HG03097 (cell line): ENCODE results near the gene C1S.
"Not testable (repeated sequence)": the region's sequence is repeated elsewhere in the genome, so short reads cannot be mapped to it uniquely, and the experiment has no call there.

ENCODE experiments used
- ATAC-seq: cut with Tn5 transposase; IDR thresholded peaks from one replicate; pipeline ENCODE4 v1.9.1; 2021; ENCODE audit not compliant: unreplicated experiment, low FRiP score

The C1S gene

DNA sequence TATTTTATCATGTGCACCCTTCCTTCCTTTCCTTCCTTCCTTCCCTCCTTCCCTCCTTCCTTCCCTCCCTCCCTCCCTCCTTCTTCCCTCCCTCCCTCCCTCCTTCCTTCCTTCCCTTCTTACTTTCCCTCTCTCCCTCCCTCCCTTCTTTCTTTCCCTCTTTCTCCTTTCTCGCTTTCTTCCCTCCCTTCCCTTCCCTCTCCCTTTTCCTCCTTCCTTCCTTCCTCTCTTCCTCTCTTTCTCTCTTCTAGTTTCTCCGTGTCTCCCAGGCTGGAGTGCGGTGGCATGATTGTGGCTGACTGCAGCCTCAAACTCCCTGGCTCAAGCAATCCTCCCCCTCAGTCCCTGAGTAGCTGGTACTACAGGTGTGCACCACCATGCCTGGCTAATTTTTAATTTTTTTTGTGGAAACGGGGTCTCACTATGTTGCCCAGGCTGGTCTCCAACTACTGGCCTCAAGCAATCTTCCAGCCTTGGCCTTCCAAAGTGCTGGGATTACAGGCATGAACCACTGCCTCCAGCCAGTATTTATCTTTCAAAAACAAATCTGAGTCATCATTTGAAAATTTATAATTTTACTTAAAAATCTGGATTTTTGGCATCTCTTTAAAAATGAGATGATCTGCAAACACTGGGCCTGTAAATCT lies 40.7 kb downstream of the C1S start:
- no peak for ATAC-seq

DNA sequence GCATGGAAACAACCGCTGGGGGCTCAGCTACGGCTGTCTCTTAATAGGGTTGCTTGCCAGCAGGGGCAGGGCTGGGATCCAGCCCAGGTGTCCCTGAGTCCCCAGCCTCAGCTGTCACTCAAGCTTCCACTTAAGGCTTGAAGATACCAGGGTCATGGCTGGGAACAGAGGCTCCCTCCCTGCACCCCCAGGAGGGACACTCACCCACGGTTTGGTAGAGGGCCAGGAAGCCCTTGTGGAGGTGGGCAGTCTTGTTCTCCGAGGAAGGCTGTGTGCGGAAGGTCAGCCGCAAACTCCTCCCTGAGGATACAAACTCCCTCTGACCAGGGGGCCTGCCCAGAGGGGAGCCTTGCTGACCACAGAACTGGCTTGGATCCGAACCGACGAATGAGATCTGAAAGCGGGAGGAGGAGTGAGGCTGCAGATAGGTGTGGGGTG lies 41.2 kb downstream of the C1S start:
- ATAC-seq = no peak

DNA sequence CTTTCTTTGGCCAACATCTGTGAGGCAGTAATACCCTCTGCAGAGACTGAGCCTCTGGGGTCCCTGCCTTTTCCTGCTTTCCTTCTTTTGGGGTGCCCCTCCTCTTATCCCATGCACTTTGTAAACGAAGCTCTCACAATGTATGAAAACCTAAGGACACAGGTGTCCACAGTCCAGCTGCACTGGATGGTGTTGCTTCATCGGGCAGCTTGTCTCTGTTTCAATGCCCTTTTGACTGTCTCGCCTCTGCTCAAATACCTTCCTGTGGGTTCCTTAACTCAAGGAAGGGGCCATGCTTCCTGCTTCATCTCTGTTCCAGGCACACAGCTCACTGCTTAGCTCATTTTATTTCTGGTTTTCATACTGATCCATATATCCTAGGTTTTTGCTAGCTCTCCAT lies 42.1 kb downstream of the C1S start:
- no peak for ATAC-seq

DNA sequence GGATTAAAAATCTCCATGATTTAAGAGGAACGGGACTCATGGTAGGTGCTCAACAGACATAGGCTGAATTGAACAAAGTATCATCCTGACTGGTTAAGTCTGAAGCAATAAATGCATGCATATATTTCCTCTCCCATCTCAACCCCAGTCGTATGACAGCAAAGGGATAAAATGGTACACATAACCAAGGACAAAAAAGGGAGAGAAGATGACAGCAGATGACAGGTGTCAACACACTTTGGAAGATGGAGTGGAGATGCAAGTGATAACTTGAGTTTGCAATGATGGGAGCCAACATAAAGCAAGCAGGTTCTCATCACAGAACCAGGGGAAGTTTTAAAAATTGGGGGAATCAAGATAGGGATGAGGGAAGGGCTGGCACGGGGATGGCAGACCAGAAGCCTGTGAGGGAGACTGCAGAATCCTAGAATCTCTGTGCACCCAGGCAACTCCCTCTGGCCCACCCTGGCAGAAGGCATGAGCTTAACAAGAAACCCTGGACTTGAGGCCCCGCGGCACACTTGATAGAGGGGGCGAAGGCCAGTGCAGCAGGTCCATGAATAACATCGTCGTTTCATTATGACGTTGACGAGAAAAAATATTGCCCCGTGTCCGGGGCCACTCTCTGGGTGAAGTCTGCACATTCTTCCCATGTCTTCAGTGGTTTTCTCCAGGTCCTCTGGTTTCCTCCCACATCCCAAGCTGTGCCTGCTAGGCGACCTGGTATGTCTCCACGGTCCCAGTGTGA lies 43.5 kb downstream of the C1S start:
- ATAC-seq = no peak

DNA sequence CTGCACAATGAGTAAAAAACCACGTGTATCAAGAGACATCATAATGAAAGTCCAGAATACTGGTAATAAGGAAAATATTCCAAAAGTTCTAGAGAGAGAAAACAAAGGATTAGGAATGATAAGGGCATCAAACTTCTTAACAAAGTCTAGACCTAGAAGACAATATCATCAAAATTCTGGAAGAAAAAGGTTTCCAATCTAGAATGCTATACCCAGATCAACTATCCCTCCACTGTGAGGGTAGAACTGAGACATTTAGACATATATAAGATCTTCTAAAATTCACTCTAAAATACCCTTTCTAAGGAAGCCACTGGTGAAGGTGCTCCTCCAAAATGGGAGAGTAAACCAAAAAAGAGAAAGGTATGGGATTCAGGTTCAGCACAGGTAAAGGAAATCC lies 45.6 kb downstream of the C1S start:
- ATAC-seq = no peak

DNA sequence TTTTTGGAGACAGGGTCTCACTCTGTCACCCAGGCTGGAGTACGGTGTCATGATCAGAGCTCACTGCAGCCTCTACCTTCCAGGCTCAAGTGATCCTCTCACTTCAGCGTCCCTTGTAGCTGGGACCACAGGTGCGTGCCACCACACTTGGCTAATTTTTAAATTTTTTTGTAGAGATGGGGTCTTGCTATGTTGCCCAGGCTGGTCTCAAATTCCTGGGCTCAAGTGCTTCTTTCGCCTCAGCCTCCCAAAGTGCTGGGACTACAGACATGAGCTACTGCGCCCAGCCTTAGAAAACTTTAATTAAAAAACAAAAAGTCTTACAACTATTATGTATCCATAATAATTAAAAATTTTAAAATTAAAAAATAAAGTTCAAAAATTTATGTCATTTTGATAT lies 46.7 kb downstream of the C1S start:
- not testable (repeated sequence) for ATAC-seq

DNA sequence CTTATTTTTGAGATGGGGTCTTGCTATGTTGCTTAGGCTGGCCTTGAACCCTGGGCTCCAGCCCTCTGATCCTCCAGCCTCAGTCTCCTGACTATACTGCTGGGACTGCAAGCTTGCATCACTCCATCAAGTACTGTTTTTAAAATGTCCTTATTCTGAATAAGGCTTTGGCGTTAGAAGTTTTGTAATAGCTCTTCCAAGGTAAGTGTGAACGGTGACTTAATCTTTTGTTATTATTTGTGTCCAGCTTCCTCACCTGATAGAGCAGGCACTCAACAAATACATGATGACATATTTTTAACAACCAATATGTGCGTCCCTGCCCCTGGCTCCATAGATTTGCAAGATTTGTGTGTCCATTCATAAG lies 47.1 kb downstream of the C1S start:
- ATAC-seq = no peak

DNA sequence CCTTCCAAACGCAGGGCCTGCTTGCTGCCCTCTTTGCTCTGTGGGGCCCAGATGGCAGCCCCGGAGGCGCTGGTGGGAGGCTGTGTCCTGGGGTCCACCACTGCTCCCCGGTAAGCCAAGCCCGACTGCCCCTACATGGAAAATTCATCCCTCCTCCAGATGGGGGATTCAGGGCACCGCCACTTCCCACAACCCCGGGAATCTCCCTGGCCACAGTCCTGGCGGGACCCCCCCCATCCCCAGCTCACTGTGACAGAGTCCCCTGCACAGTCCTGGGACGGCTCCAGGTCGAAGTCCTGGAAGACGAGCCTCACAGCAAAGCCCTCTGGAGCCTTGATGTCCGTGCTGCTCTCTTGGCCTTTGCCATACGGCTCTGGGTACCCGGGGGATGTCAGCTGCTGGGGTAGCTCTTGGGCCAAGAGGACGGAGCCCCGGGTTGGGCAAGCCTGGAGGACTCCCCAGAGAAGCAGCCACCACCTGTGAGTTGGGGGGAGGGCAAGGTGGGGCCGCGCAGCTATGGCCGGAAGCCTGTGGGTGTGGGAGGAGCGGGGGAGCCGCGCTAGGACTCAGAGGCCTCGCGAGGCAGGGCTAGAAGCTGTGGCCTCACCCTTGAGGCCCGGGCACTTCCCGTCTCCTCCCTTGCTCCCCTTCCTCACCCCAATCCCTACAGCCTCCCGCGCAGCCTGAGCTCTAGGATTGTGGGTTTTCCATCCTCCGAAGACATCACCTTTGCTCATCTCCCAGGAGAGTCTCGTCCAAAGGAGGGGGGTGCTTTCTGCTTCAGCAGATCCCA lies 47.7 kb downstream of the C1S start:
- peak; percentile 72 for ATAC-seq

DNA sequence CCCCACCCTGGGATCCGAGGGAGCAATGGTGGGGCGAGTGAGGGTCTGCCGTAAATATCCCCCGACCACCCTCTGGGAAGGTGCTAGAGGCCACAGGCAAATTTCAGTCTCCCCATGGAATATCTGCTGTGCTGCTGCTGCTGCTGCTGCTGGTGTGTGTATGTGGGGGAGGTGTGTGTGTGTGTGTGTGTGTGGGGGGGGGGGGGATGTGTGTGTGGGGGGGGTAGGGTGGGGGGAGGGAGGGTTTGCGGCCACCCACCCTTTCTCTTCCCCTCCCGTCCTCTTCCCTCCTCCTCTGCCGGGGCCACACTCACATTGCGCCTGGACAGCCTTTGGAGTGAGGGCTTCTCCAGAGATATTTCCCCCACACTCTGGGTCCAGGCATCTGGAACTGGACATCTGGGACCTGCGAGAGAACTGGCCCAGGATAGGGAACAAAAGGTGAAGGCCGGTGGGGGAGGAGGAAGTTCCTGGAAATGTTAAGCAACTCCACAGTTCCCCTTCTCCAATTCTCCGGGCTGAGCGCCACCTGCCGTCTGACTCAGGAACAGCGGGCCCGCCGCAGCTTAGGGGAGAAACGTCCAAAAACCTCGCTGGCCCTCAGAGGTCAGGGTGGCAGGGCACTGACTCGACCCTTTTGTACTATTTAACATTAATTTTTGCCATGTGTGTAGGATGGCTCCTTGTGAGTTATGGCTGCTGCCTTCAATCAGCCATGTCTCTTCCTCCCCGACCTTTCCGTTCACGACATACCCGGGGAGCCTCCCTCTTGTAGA lies 48.5 kb downstream of the C1S start, which contains the start of gene C1RL:
Gene C1RL (minus strand): TSS at position 419 of the 776 bp plus-strand sequence. CDS start 34 bp downstream, at position 385.
- ATAC-seq = no peak

DNA sequence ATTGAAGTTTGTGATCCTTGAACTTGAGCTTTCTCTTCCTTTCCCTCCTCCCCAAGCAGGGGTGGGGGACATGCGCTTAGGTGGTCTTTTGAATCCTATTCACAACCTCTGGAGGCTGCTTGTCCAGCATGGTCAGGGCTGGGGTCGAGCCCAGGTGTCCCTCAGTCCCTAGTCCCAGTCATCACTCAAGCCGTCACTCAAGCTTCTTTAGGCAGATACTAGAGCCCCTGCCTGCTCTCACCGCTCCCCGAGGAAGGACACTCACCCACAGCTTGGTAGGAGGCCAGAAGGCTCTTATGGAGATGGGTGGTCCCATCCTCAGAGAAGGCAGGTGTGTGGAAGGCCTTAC lies 49.0 kb downstream of the C1S start:
- ATAC-seq = no peak

DNA sequence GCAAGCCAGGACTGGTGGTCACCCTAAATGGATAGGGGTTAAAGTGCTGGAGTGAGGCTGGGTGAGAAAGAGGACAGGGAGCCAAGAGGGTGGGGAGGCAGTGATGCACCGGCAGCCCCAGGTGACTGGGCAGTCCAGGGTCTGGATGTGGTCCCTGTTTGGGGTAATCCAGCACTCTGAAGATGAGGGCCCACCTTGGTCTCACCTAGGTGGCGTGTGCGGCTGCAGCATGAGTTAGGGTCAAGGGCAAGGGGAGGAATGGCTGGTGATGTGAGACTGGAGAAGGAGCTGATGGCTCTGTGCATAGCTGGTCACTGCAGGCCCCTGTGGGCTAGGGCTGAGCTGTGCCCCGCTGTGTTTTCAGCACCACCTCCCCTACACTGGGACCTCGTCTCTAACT lies 50.1 kb downstream of the C1S start:
- no peak for ATAC-seq

DNA sequence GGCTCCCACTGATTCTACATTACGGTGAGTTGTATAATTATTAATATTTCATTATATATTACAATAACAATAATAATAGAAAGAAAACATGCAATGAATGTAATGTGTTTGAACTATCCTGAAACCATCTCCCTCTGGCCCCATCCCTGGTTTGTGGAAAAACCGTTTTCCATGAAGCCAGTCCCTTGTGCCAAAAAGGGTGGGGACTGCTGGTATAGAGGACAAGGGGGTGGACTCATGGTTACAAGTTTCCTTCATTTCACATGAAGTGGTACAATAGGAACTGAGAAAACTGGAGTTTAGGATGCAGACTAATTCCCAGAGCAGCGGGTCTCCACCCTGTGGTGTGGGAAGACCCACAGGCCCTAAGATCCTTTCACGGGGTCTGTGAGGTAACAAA lies 51.5 kb downstream of the C1S start:
- ATAC-seq = no peak

DNA sequence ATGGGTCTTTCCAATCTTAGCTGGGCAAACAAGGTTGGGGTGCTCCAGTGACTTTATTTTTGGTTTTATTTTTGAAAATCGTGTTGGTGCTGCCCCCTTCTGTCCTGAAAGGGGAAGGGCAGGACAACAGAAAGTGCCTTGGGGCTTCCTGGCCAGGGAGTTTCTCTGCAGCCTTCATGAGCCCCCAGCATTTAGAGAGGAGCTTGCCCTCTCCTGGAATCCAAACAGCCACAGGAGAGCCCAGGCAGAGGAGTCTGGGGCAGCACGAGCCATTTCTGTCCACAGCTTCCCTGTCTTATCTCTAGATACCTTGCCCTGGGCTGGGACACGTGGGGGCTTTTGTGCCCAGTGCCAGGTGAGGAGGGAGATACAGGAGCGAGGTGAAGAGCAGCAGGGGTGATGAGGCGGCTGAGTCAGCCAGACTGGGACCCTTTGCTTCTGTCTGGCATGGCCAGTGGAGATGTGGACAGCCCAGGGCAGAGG lies 52.9 kb downstream of the C1S start:
- no peak for ATAC-seq

DNA sequence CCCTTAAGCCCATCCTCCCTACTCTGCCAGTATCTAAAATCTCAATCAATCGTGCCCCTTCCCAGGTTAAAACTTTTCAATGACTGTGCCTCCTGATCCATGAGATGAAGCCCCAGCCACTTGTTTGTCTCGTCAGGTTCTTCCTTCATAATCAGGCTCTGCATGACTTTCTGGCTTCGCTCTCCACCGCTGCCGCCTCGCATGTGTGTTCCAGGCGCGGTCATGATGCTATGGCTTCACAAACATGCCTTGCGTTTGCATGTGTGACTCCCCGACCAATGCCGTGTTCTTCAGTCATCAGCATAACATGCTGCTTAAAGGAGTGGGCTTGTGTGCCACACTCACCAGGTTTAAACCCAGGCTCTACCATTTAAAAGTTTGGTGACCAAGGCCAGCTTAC lies 53.5 kb downstream of the C1S start:
- no peak for ATAC-seq

DNA sequence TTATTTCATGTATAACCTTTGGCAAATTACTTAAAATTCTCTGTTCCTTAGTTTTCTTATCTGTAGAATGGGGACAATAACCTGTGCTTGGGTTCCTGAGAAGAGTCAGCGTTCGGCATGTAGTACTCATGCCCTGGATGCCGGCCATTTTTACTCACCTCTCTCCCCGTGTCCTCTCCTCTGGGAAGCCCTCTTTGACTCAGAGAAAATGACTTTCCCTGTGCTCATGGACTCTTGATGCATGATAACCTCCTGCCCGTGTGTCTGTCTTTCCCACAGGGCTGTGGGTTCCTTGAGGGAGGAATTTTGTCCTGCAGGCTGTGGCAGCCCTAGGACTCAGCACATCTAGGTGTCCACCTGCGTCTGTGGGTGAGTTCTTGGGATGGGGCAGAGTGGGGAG lies 54.3 kb downstream of the C1S start:
- no peak for ATAC-seq

DNA sequence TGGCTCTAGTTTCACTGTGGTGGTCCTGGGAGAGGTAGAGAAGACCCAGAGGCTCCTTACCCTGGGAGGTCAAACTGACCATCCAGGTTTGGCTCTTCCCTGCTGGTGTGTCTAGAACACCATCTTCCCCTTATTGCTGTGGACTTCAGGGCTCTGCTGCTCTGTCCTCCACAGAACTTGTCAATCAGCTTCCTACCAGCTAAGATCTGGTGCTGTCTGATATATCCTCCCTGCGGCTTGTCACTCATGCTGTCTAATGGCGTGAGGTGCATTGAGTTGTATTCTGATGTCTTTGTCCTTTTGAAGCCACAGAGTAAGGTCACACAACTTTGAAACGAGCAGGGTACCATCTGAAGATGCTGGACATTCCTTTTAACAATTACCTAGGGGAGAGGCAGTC lies 55.7 kb downstream of the C1S start:
- no peak for ATAC-seq

DNA sequence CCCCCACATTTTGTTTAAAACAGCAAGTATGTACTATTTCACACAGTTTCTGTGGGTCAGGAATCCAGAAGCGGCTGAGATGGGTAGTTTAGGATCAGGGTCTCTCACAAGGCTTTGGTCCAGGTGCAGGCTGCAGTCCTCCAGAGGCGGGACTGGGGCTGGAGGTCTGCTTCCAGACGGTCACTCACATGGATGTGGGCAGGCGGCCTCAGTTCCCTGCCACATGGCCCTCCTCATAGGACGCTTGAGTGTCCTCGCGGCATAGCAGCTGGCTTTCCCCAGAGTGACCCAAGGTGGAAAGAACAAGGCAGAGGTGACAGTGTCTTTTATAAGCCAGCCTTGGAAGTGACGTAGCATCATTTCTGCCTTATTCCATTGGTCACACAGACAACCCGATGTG lies 56.4 kb downstream of the C1S start:
- no peak for ATAC-seq

DNA sequence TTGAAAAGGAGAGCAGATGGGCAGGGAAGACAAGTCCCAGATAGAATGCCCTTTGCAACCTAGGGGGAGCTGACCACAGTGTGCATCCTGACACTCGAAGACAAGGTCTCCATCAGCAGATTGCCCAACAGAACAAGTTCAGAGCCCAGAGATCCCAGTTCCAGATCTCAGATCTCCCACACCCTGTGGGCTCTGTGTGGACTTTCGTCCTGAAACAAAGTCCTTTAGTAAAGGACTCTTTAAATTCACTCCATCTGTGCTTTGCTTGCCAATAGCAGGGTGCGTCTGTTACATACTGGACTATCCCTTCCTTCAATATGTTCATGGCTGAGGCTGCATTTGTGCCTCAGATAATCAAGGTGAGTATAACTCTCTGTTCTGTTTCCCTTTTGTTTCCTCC lies 57.2 kb downstream of the C1S start:
- ATAC-seq = no peak

DNA sequence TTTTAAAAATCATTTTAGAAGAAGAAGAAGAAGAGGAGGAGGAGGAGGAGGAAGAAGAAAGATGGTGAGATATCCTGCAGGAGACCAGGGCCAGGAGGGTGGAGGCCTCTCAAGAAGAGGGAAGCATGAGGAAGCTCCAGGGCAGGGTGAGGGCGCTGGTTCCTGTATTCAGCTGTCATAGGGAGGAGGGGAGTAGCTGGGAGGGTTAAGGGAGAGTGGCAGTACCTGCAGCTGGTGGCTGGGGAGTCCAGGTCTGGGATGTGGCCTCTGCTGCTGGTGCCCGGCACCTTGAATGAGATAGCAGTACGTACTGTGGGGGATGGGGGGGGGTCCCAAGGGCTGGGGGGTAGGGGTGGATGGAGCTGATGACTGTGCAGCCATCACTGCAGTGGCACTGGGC lies 58.4 kb downstream of the C1S start:
- ATAC-seq = no peak

DNA sequence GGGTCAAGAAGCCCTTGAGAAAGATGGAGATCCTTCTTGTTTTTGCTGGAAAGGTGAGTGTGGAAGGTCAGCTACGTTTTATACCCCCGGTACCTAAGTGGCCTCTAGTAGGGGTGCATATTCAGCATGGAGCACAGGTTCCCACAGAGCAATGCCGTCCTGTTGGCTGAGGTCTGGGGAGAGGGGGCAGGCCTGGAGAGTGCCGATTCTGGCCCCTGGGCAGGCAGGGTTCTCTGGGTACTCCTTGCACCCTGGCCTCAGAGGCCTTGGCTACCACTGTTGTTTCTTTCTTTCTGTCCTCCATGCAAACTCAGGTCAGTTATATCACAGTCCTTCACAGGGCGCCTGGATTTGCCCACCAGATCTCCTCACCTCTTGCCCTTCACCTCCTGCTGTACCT lies 59.6 kb downstream of the C1S start:
- no peak for ATAC-seq
